Thyroid gland (tissue), 4 donors: ENCODE data around the gene ENPP3.

Source experiments
- CTCF ChIP-seq, 6 experiments: fragments of 200-600 bp in 3 of 6; fragments of 450-650 bp in 3 of 6; sonication (generic) in 3 of 6; IDR thresholded peaks; one replicate each; pipeline ENCODE4 v1.5.1; 2016 to 2019; ENCODE audit warnings: antibody characterized with exemption in 6 of 6, mild to moderate bottlenecking in 2 of 6, inconsistent platforms in 1 of 6, moderate library complexity in 1 of 6
- POLR2A ChIP-seq, 2 donors: fragments of 450-650 bp; IDR thresholded peaks; one replicate each; pipeline ENCODE4 v1.6.1; 2017; ENCODE audit warnings: antibody characterized with exemption in 2 of 2, mild to moderate bottlenecking in 2 of 2, moderate library complexity in 1 of 2

GRCh38 chr6:131683479-131683878 lies 46.4 kb downstream of the ENPP3 start:
- TF ChIP-seq CTCF (IDR thresholded peaks at IDR 0.05): no peak
- TF ChIP-seq POLR2A (IDR thresholded peaks at IDR 0.05): no peak
